GM19324 (cell line): ENCODE data around the gene GNA14.
"Not testable (repeated sequence)": the region's sequence is repeated elsewhere in the genome, so short reads cannot be mapped to it uniquely, and the experiment has no call there.

Experiments
- ATAC-seq: cut with Tn5 transposase; IDR thresholded peaks from one replicate; pipeline ENCODE4 v1.9.1; 2021; ENCODE audit warnings: mild to moderate bottlenecking, moderate library complexity; ENCODE audit not compliant: unreplicated experiment, low FRiP score

GNA14 gene

GRCh38 chr9:77497322-77498198 is 150.6 kb downstream of the GNA14 start:
- no peak for ATAC-seq

GRCh38 chr9:77495834-77496671 is 152.1 kb downstream of the GNA14 start:
- no peak for ATAC-seq

DNA sequence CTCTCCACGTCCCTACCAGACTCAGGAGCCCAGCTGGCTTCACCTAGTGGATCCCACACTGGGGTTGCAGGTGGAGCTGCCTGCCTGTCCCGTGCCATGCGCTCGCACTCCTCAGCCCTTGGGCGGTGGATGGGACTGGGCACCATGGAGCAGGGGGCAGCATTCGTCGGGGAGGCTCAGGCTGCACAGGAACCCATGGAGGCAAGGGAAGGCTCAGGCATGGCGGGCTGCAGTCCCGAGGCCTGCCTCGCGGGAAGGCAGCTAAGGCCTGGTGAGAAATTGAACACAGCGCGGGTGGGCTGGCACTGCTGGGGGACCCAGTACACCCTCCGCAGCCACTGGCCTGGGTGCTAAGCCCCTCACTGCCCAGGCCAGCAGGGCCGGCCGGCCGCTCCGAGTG is 157.8 kb downstream of the GNA14 start:
- ATAC-seq: not testable (repeated sequence)

- not testable (repeated sequence) for ATAC-seq
Observed at GRCh38 chr9:77489405-77490163, 158.5 kb downstream of the GNA14 start.

GRCh38 chr9:77488439-77489126 is 159.5 kb downstream of the GNA14 start:
- no peak for ATAC-seq

DNA sequence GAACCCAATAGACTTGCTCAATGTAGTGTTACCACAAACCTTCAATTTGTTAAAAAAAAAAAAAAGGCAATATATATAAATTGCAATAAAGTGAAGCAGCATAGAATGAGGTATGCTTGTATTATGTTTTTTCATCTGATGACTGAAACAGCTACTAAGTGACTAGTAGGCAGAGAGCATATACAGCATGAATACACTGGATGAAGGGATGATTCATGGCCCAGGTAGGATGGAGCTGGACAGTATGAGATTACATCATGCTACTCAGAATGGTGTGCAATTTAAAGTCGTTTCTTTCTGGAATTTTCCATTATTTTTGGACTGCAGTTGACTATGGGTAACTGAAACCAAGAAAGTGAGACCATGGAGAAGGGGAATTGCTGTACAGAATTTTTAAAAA is 161.2 kb downstream of the GNA14 start:
- no peak for ATAC-seq

- no peak for ATAC-seq
Observed at GRCh38 chr9:77486463-77486862, 161.7 kb downstream of the GNA14 start.

DNA sequence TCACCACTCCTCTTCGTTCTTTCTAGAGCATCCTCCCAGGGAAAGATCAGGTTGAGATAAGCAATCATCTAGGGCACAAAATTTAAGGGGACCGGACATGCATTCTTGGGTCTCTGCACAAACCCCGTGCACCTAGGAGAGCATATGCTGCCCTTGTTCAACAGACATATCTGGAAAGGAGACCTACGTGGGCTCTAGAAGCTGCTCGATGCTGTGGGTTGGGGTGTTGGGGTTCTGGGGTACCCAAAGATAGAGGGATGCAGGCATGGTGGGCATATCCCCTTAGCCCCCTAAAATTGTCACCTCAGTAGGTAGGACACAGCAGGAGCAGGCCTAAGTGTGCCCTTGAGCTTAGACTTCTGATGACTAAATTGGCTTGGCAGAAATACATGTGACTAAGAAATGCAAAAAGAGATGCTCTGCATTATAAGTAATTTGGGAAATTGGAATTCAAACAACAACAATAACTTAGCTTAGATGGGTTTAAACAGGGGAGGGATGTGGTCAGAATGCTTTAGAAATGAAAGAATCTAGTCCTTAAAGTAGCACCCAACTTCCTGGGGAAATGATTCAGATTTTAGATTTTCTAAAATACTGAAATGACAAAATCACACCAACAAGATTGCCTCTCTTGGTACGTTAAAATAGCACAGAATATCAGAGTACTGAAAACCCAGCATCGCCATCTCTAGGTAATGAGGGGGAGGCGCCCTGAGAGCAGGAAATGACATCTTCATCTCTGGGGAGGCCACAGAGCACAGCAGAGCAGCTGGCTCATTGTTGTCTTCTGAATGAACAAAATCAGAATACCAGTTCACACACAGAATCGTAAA is 172.3 kb downstream of the GNA14 start:
- peak; percentile 66 for ATAC-seq

GRCh38 chr9:77474936-77475335 is 173.2 kb downstream of the GNA14 start:
- no peak for ATAC-seq

DNA sequence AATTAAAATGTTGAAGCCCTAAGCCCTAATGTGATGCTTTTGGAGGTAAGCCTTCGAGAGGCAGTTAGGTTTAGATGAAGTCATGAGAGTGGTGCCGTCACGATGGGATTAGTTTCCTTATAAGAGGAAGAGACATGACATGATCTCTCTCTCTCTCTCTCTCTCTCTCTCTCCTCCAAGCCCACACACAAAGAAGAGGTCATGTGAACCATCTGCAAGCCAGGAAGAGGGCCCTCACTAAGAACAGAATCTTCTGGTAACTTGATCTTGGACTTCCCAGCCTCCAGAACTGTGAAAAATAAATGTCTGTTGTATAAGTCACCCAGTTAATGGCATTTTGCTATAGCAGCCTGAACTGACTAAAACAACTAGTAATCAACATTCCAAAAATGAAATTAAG is 175.5 kb downstream of the GNA14 start:
- ATAC-seq: no peak

DNA sequence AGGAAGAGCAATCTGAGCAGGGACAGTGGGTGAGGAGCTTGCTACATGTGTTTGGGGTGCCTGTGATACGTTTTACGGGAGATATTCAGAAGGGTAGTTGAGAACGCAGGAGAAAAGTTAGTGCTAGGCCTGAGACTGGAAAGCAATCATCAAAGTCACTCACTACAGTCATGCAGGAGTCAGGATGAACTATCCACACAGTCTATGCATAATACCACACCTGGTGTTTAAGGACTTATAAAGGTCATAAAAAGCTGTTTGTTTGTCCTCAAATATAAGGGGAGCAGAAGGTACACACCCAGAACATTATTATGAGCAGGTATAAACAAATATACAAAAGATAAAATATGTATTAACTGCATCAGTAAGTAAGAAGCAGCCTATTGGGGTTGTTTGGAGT is 176.6 kb downstream of the GNA14 start:
- no peak for ATAC-seq

- no peak for ATAC-seq
Observed at GRCh38 chr9:77469515-77470231, 178.4 kb downstream of the GNA14 start.

DNA sequence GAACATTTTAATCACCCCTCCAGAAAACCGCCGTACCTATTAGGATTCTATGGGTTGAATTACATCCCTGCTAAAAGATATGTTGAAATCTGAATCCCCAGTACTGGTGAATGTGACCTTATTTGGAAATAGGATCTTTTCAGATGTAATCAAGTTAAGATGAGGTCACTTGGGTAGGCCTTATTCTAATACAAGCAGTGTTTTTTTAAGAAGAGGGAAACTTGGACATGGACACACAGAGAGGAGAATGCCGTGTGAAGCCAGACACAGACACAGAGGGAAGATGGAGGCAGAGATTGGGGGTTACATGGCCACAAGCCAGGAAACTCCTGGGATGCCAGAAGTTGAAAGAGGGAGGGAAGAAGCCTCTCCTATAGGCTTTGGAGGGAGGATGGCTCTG is 183.5 kb downstream of the GNA14 start:
- ATAC-seq: no peak

DNA sequence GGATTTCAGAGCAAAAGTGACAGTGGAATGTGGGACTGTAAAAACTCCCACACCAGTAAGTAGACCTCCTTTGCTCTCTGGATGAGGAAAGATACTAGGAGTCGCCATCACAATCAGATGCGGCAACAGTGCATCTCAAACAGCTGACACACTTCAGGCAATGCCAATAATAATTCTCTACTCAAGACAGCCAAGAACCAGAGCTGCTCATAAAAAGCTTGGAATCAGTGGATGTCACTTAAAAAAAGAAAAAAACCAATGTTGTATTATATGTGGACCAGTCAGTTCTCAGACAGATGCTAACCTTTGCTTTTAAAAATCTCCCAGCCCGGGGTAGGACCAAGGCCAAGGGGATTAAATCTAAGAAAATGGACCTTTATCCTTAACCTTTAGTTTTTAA is 185.0 kb downstream of the GNA14 start:
- no peak for ATAC-seq

DNA sequence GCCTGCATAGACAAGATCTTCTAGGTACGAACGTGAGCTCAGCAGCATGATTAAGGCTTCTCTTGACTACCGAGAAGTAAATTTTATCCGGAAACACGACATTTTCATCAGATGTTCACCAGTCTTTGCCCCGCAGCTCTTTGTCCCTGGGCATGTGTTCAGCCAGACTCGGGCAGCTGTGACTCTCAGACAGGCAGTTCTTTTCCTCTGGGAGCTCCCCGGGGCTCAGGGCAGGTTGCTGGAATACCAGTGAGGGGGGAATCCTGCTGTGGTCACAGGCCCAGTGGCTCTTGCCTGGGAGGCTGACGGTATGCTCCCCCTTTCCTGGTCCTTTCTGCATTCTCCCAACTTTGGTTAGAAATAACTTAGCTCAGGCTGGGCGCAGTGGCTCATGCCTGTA is 186.1 kb downstream of the GNA14 start:
- ATAC-seq: no peak

DNA sequence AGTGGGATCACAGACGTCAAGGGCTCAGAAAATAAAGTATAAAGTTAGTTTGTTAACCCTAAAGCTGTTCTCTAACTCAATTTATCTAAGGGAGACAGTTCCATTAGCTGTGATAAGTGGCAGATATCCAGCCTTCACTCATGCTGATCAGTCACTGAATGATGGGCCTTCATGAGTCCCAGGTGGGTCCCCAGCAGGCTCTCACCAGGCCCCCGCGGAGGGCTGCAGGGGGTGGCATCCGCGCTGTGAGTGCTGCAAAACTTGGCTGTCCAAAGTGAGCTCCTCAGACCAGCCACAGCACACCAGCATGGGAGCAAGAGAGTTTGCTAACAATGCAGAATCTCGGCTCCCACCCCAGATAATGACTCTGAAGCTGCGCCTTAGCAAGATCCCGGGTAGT is 187.2 kb downstream of the GNA14 start:
- ATAC-seq: no peak

DNA sequence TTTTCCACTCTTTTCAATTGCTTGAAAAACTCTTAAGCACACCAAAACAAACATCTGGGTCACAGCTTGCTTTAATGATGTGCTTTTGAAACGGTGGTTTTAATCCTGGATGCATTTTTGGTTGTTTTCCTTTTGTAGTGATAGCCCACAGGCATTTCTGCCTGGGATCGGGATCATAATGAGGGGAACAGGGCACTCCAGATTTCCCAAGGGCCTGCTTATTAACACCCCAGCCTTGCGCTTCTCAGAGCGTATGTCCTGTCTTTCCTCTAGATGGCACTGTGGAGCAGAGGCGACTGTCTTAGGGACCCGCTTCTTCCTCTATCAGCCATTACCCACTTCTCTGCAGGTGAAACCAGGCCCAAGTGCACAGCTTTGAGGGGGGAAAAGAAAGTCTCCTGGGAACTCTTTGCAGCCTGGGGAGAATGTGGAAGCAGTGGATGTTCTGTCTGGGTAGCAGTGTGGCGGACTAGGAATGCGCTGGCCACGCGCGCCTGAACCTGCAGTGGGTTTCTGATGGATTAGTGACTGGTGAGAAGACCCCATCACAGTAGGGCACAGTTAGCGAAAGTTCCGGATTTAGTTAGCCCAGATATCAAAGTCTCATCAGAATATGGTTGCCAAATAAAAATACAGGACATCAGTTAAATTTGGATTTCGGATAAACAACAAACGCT is 190.1 kb downstream of the GNA14 start:
- ATAC-seq: peak; percentile 77

DNA sequence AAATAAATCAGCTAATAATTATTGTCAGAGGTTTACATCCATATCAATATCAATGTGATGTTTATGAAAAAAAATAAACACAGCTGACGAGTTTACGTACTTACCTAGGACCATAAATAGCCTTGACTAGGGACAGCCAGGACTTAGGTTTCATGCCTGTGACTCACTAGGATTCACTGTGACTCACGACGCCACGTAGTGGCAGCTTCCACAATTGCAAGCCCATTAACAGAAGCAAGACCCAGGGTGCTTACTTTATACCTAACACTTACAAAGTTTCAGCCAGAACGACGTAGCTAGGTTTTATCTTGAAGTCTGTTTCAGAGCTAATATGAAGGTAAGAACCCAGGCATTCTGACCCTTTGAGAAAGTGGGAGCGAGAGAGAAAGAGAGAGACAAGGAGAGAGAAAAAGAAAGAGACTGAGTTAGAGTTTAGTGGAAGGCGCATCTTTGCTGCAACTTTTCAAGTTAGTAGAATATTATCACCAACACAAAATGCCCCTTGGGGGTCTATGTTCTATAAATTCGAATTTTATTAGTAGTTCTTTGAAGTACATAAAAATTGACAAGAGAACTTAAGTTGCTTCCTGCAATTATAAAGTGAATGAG is 191.2 kb downstream of the GNA14 start:
- peak; percentile 61 for ATAC-seq
